Heart left ventricle (tissue), 13 donors: ENCODE results near the gene KCNAB2.

Experiments
- POLR2A ChIP-seq, 2 donors: fragments of 450-650 bp; IDR thresholded peaks; one replicate each; pipeline ENCODE4 v1.6.1; 2017; ENCODE audit warnings: antibody characterized with exemption in 2 of 2, mild to moderate bottlenecking in 2 of 2, moderate library complexity in 2 of 2
- TF ChIP-seq, protein P1 (sequence below), 12 donors: fragments of 200-600 bp; sonication (generic) in 4 of 12; IDR thresholded peaks; one replicate each; pipeline versions ENCODE4 v1.5.0 to v1.8.0; 2018 to 2022; ENCODE audit warnings: antibody characterized with exemption in 12 of 12, mild to moderate bottlenecking in 5 of 12
- donor health status: ischemic (EF 13 %, LVEDD 7.1; RV severe dilation, severe dysfunction).
- donor health status: DM: no; HTN: yes; CAD: no.
- donor health status: DM: no; HTN: no; CAD: no.
- donor health status: ischemic (EF 25% LVEDD 6.9; RV normal size, moderate dysfunction).
- donor health status: ischemic (EF 25% LVEDD 5.7; RV mildly dilated, moderate dysfunction).
- donor health status: ischemic (EF 35%, LVEDD 5.7; RV mildly dilated, moderate dysfunction).
- donor health status: nonischemic (EF 11% LVEDD 7.7; RV severe dilation, severe dysfunction).
- donor health status: DM: yes; HTN: yes; CAD: no.
- donor health status: PGD.
- donor health status: ischemic (EF 29% LVEDD 5.4; RV normal size, mild dysfunction).
- donor health status: nonischemic (EF 23%, LVEDD 6.1; RV moderate dilation, normal function).

GRCh38 chr1:6002714-6003501, 42.8 kb upstream of the KCNAB2 start:
- TF ChIP-seq, protein P1, sequence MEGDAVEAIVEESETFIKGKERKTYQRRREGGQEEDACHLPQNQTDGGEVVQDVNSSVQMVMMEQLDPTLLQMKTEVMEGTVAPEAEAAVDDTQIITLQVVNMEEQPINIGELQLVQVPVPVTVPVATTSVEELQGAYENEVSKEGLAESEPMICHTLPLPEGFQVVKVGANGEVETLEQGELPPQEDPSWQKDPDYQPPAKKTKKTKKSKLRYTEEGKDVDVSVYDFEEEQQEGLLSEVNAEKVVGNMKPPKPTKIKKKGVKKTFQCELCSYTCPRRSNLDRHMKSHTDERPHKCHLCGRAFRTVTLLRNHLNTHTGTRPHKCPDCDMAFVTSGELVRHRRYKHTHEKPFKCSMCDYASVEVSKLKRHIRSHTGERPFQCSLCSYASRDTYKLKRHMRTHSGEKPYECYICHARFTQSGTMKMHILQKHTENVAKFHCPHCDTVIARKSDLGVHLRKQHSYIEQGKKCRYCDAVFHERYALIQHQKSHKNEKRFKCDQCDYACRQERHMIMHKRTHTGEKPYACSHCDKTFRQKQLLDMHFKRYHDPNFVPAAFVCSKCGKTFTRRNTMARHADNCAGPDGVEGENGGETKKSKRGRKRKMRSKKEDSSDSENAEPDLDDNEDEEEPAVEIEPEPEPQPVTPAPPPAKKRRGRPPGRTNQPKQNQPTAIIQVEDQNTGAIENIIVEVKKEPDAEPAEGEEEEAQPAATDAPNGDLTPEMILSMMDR (IDR thresholded peaks at IDR 0.05), result peak in 5 of 12 donors; percentile 9 to 34 (median 24)
- no peak for TF ChIP-seq POLR2A (IDR thresholded peaks at IDR 0.05)
